ENCODE results near the gene FEM1B. TPM values are rescaled to one million over a fixed set of nuclear protein-coding genes. Genes with fewer than 3 reads are reported as not detected.
A peak's percentile ranks its signal among the peaks of the same experiment; 100 is the strongest.

FEM1B gene
- total and polyA plus RNA-seq, 12 donors, result 10.5 to 101 (median 66.9) TPM

GRCh38 chr15:68337826-68338225 is 60.3 kb downstream of the FEM1B start:
- H3K9me3 ChIP-seq, result no peaks in the 10 kb centered on the region
- no peaks in the 10 kb centered on the region for H3K36me3 ChIP-seq
- ATAC-seq (no peak), DNase-seq (no peak)
- WGBS, 2 donors, result 59% methylated on average over 6 of the region's 6 CpGs
- no peaks in the 10 kb centered on the region for H3K27me3 ChIP-seq
- no peak overlapping the region for H3K27ac ChIP-seq
- no peak overlapping the region for H3K4me3 ChIP-seq
- no peak for TF ChIP-seq CTCF (IDR thresholded peaks at IDR 0.05)
- peaks cover 24 to 53% (median 46%) of the 10 kb centered on the region in 9 donors for H3K4me1 ChIP-seq
- intact Hi-C loops (cut with DNase I), result no loop called here

GRCh38 chr15:68339481-68339880 is 61.9 kb downstream of the FEM1B start:
- no peaks in the 10 kb centered on the region for H3K36me3 ChIP-seq
- H3K4me1 ChIP-seq, result peaks cover 25 to 46% (median 40%) of the 10 kb centered on the region in 9 donors
- 88 to 91% methylated on average over 10 of the region's 10 CpGs for WGBS, 2 donors
- H3K4me3 ChIP-seq, result no peak overlapping the region
- intact Hi-C loops (cut with DNase I), result no loop called here
- H3K27me3 ChIP-seq, result no peaks in the 10 kb centered on the region
- DNase-seq (no peak), ATAC-seq (no peak)
- no peaks in the 10 kb centered on the region for H3K9me3 ChIP-seq
- H3K27ac ChIP-seq, result no peak overlapping the region
- TF ChIP-seq CTCF (IDR thresholded peaks at IDR 0.05), result no peak

GRCh38 chr15:68340726-68341671 is 63.5 kb downstream of the FEM1B start:
- ATAC-seq, result peak in 7 of 8 donors; percentile 50 to 88 (median 68)
- H3K36me3 ChIP-seq, result peaks cover 0 to 4% (median 0%) of the 10 kb centered on the region in 9 donors

More at GRCh38 chr15:68340726-68341671, 63.5 kb downstream of the FEM1B start:
- no peaks in the 10 kb centered on the region for H3K9me3 ChIP-seq
- peak overlapping the region; percentile 52 to 87 (median 66) for H3K27ac ChIP-seq
- no peaks in the 10 kb centered on the region for H3K27me3 ChIP-seq
- WGBS, 2 donors, result 51 to 54% methylated on average over 15 of the region's 15 CpGs
- H3K4me1 ChIP-seq, result peaks cover 18 to 31% (median 29%) of the 10 kb centered on the region in 9 donors
- TF ChIP-seq CTCF (IDR thresholded peaks at IDR 0.05), result no peak
- DNase-seq, result no peak
- H3K4me3 ChIP-seq, result no peak overlapping the region
- intact Hi-C loops (cut with DNase I), result no loop called here

Measured in heart right ventricle (tissue), 16 donors.